Loucy (cell line): ENCODE results near the gene NDUFS7.

ENCODE experiments used
- H2AFZ ChIP-seq: fragments of 200-600 bp; sonication (generic); 2 replicates; pipeline ENCODE4 v1.6.0; 2016; ENCODE audit warnings: antibody characterized with exemption, mild to moderate bottlenecking, low read length, moderate library complexity
- H3F3A ChIP-seq: fragments of 200-600 bp; 2 replicates; pipeline ENCODE4 v1.6.0; 2016; ENCODE audit warnings: antibody characterized with exemption, low read depth, mild to moderate bottlenecking
- H3K27me3 ChIP-seq: fragments of 200-600 bp; sonication (generic); 2 replicates; pipeline ENCODE4 v1.6.1; 2014; ENCODE audit warnings: low read length, mild to moderate bottlenecking; ENCODE audit not compliant: insufficient read depth, poor library complexity, severe bottlenecking
- H3K36me3 ChIP-seq: fragments of 200-600 bp; sonication (generic); 2 replicates; pipeline ENCODE4 v1.6.1; 2016; ENCODE audit warnings: low read length; ENCODE audit not compliant: insufficient read depth
- H3K4me1 ChIP-seq: fragments of 200-600 bp; sonication (generic); 2 replicates; pipeline ENCODE4 v1.5.1; 2014; ENCODE audit warnings: low read length, mild to moderate bottlenecking; ENCODE audit not compliant: insufficient read depth, poor library complexity, severe bottlenecking
- H3K4me2 ChIP-seq: fragments of 200-600 bp; sonication (generic); 2 replicates; pipeline ENCODE4 v1.6.0; 2014; ENCODE audit warnings: antibody characterized with exemption, low read length, low read depth, mild to moderate bottlenecking; ENCODE audit not compliant: poor library complexity, severe bottlenecking
- H3K4me3 ChIP-seq: fragments of 200-600 bp; sonication (generic); 2 replicates; pipeline ENCODE4 v1.5.1; 2014; ENCODE audit warnings: low read length, mild to moderate bottlenecking, mixed read lengths; ENCODE audit not compliant: poor library complexity, severe bottlenecking
- H3K79me2 ChIP-seq: fragments of 200-600 bp; sonication (generic); 2 replicates; pipeline ENCODE4 v1.6.1; 2014; ENCODE audit warnings: low read length; ENCODE audit not compliant: insufficient read depth
- H3K9ac ChIP-seq: fragments of 200-600 bp; sonication (generic); 2 replicates; pipeline ENCODE4 v1.6.0; 2014; ENCODE audit warnings: mild to moderate bottlenecking, low read depth, low read length, moderate library complexity; ENCODE audit not compliant: poor library complexity, severe bottlenecking
- H3K9me2 ChIP-seq: fragments of 200-600 bp; sonication (generic); replicated peaks from 2 replicates; pipeline ENCODE4 v1.6.1; 2016; ENCODE audit warnings: low read depth, low read length, mixed read lengths
- H3K9me3 ChIP-seq: fragments of 200-600 bp; sonication (generic); 2 replicates; pipeline ENCODE4 v1.6.1; 2014; ENCODE audit warnings: mild to moderate bottlenecking, antibody characterized with exemption, low read length, low read depth; ENCODE audit not compliant: insufficient read depth
- H4K20me1 ChIP-seq: fragments of 200-600 bp; sonication (generic); 2 replicates; pipeline ENCODE4 v1.6.0; 2014; ENCODE audit warnings: antibody characterized with exemption, low read length, mild to moderate bottlenecking; ENCODE audit not compliant: insufficient read depth, poor library complexity, severe bottlenecking
- CTCF ChIP-seq: fragments of 200-600 bp; sonication (generic); conservative IDR thresholded peaks from 2 replicates; pipeline ENCODE4 v1.5.1; 2014; ENCODE audit warnings: mild to moderate bottlenecking, antibody characterized with exemption, low read length
- EZH2phosphoT487 ChIP-seq: fragments of 200-600 bp; IDR thresholded peaks from 2 replicates; pipeline ENCODE4 v1.6.1; 2018; ENCODE audit warnings: antibody characterized with exemption, mild to moderate bottlenecking, moderate library complexity, borderline replicate concordance

Gene NDUFS7

GRCh38 chr19:1416014-1416841 is 32.5 kb downstream of the NDUFS7 start:
- Histone ChIP-seq H4K20me1 (peaks cover 78% of the 10 kb centered on the region), H3K9ac (no peak overlapping the region), H3K36me3 (peaks cover 69% of the 10 kb centered on the region; the same call in 1 of the 2 replicates), H3K9me3 (no peaks in the 10 kb centered on the region), H3K27me3 (no peaks in the 10 kb centered on the region), H3K4me2 (no peak overlapping the region), H3K4me3 (no peak overlapping the region), H3F3A (no peaks in the 10 kb centered on the region), H2AFZ (no peak overlapping the region), H3K79me2 (peaks cover 94% of the 10 kb centered on the region), H3K4me1 (peaks cover 8% of the 10 kb centered on the region), H3K9me2 (no peaks in the 10 kb centered on the region)
- TF ChIP-seq CTCF = no peak
- no peak for TF ChIP-seq EZH2phosphoT487

GRCh38 chr19:1417145-1417544 is 33.4 kb downstream of the NDUFS7 start:
- Histone ChIP-seq H4K20me1 (peaks cover 73% of the 10 kb centered on the region), H3F3A (no peaks in the 10 kb centered on the region), H3K9ac (no peak overlapping the region), H3K4me3 (no peak overlapping the region), H3K9me3 (no peaks in the 10 kb centered on the region), H2AFZ (no peak overlapping the region), H3K27me3 (no peaks in the 10 kb centered on the region), H3K4me1 (peaks cover under 1% of the 10 kb centered on the region), H3K4me2 (no peak overlapping the region), H3K36me3 (peaks cover 78% of the 10 kb centered on the region; the same call in 1 of the 2 replicates), H3K9me2 (no peaks in the 10 kb centered on the region), H3K79me2 (peaks cover 87% of the 10 kb centered on the region)
- no peak for TF ChIP-seq CTCF
- no peak for TF ChIP-seq EZH2phosphoT487

- peaks cover 73% of the 10 kb centered on the region for H4K20me1 ChIP-seq
These were observed 34.2 kb downstream of the NDUFS7 start for GRCh38 chr19:1417681-1418495.

More at GRCh38 chr19:1417681-1418495, 34.2 kb downstream of the NDUFS7 start:
- Histone ChIP-seq H3K4me2 (no peak overlapping the region), H3K36me3 (peaks cover 81% of the 10 kb centered on the region; the same call in 1 of the 2 replicates), H2AFZ (no peak overlapping the region), H3K27me3 (no peaks in the 10 kb centered on the region), H3K79me2 (peaks cover 82% of the 10 kb centered on the region), H3F3A (no peaks in the 10 kb centered on the region), H3K9me3 (no peaks in the 10 kb centered on the region), H3K9ac (no peak overlapping the region), H3K9me2 (no peaks in the 10 kb centered on the region), H3K4me3 (no peak overlapping the region), H3K4me1 (no peaks in the 10 kb centered on the region)
- TF ChIP-seq EZH2phosphoT487 (no peak), CTCF (no peak)
